Tibial nerve (tissue), 4 donors: Measurements from ENCODE around the gene IL26. TPM values are rescaled to one million over a fixed set of nuclear protein-coding genes. Genes with fewer than 3 reads are reported as not detected.

ENCODE experiments used
- DNase-seq, 2 donors: peaks; one replicate each; pipeline ENCODE4 v3.0.0-alpha.2; 2019; ENCODE audit warnings: low spot score in 2 of 2
- H3K27ac ChIP-seq, 4 donors: fragments of 200-600 bp; sonication (generic) in 3 of 4; one replicate each; pipeline ENCODE4 v1.5.1; 2017 to 2019; ENCODE audit warnings: mild to moderate bottlenecking in 1 of 4
- H3K27me3 ChIP-seq, 2 donors: fragments of 200-600 bp; sonication (generic) in 1 of 2; one replicate each; pipeline versions ENCODE4 v1.5.1 to v1.6.0; 2017 to 2019
- H3K36me3 ChIP-seq, 3 donors: fragments of 200-600 bp; sonication (generic); one replicate each; pipeline ENCODE4 v1.5.1; 2018 to 2019
- H3K4me1 ChIP-seq, 4 donors: fragments of 200-600 bp; sonication (generic) in 3 of 4; one replicate each; pipeline ENCODE4 v1.5.1; 2017 to 2019
- H3K4me3 ChIP-seq, 4 donors: fragments of 200-600 bp; sonication (generic) in 3 of 4; one replicate each; pipeline ENCODE4 v1.5.1; 2017 to 2019; ENCODE audit warnings: mild to moderate bottlenecking in 1 of 4, moderate library complexity in 1 of 4
- H3K9me3 ChIP-seq, 4 donors: fragments of 200-600 bp; sonication (generic) in 3 of 4; one replicate each; pipeline ENCODE4 v1.5.1; 2017 to 2019
- CTCF ChIP-seq, 5 experiments: fragments of 200-600 bp in 3 of 5; fragments of 450-650 bp in 2 of 5; sonication (generic) in 3 of 5; IDR thresholded peaks; one replicate each; pipeline ENCODE4 v1.5.1; 2016 to 2019; ENCODE audit warnings: antibody characterized with exemption in 5 of 5, mild to moderate bottlenecking in 3 of 5, moderate library complexity in 2 of 5
- EP300 ChIP-seq, 2 donors: sonication (generic); formaldehyde crosslinking; IDR thresholded peaks; one replicate each; pipeline ENCODE4 v1.6.1; 2017; ENCODE audit warnings: antibody characterized with exemption in 2 of 2, mild to moderate bottlenecking in 1 of 2
- POLR2A ChIP-seq, 2 donors: fragments of 450-650 bp; IDR thresholded peaks; one replicate each; pipeline ENCODE4 v1.6.1; 2017; ENCODE audit warnings: antibody characterized with exemption in 2 of 2, mild to moderate bottlenecking in 2 of 2, moderate library complexity in 2 of 2
- WGBS, 2 donors: methylation state at CpG; one replicate each; pipeline ENCODE4 v1.1.5; 2018; 5-methylcytosine and 5-hydroxymethylcytosine counted together
- total RNA-seq, 4 donors: library from RNA; depleted of rRNA; stranded (reverse); fragments of >200 nt; gene quantifications; one replicate each; pipeline ENCODE4 v1.1.0, GENCODE V29; 2016

Gene IL26
- total RNA-seq, 4 donors from 2014 or later: not detected

- Histone ChIP-seq H3K4me1 (no peaks in the 10 kb centered on the region), H3K9me3 (no peaks in the 10 kb centered on the region), H3K27ac (no peak overlapping the region), H3K27me3 (no peaks in the 10 kb centered on the region), H3K4me3 (no peak overlapping the region), H3K36me3 (no peaks in the 10 kb centered on the region)
- no peak for DNase-seq
- WGBS, 2 donors: 68 to 75% methylated on average over 2 of the region's 2 CpGs
- no peak for TF ChIP-seq CTCF (IDR thresholded peaks at IDR 0.05)
- no peak for TF ChIP-seq POLR2A (IDR thresholded peaks at IDR 0.05)
- no peak for TF ChIP-seq EP300 (IDR thresholded peaks at IDR 0.05)
Observed at GRCh38 chr12:68170726-68171125, 54.9 kb downstream of the IL26 start.

GRCh38 chr12:68169213-68169889 lies 56.3 kb downstream of the IL26 start:
- WGBS, 2 donors: 92 to 95% methylated on average over 1 of the region's 1 CpG
- TF ChIP-seq EP300 (IDR thresholded peaks at IDR 0.05) (no peak), POLR2A (IDR thresholded peaks at IDR 0.05) (no peak)
- no peaks in the 10 kb centered on the region for H3K4me1 ChIP-seq
- no peak overlapping the region for H3K4me3 ChIP-seq
- DNase-seq: no peak
- no peaks in the 10 kb centered on the region for H3K36me3 ChIP-seq
- H3K27me3 ChIP-seq: no peaks in the 10 kb centered on the region
- H3K9me3 ChIP-seq: no peaks in the 10 kb centered on the region
- no peak overlapping the region for H3K27ac ChIP-seq

GRCh38 chr12:68166317-68166831 lies 59.2 kb downstream of the IL26 start:
- no peak overlapping the region for H3K4me3 ChIP-seq
- H3K4me1 ChIP-seq: no peaks in the 10 kb centered on the region
- H3K27me3 ChIP-seq: no peaks in the 10 kb centered on the region
- DNase-seq: no peak
- H3K36me3 ChIP-seq: no peaks in the 10 kb centered on the region
- TF ChIP-seq POLR2A (IDR thresholded peaks at IDR 0.05) (no peak), EP300 (IDR thresholded peaks at IDR 0.05) (no peak), CTCF (IDR thresholded peaks at IDR 0.05) (no peak)
- H3K27ac ChIP-seq: no peak overlapping the region
- WGBS, 2 donors: 68 to 81% methylated on average over 5 of the region's 5 CpGs
- no peaks in the 10 kb centered on the region for H3K9me3 ChIP-seq

- WGBS, 2 donors: 88 to 96% methylated on average over 4 of the region's 4 CpGs
- H3K4me1 ChIP-seq: no peaks in the 10 kb centered on the region
- TF ChIP-seq EP300 (IDR thresholded peaks at IDR 0.05): no peak
- H3K27me3 ChIP-seq: no peaks in the 10 kb centered on the region
- H3K27ac ChIP-seq: no peak overlapping the region
- H3K4me3 ChIP-seq: no peak overlapping the region
- no peaks in the 10 kb centered on the region for H3K9me3 ChIP-seq
- no peaks in the 10 kb centered on the region for H3K36me3 ChIP-seq
- DNase-seq: no peak
Observed at GRCh38 chr12:68163560-68164081, 62.0 kb downstream of the IL26 start.

GRCh38 chr12:68162374-68162773 lies 63.2 kb downstream of the IL26 start:
- H3K9me3 ChIP-seq: no peaks in the 10 kb centered on the region
- DNase-seq: no peak
- H3K4me1 ChIP-seq: no peaks in the 10 kb centered on the region
- no peaks in the 10 kb centered on the region for H3K36me3 ChIP-seq
- no peaks in the 10 kb centered on the region for H3K27me3 ChIP-seq
- no peak overlapping the region for H3K27ac ChIP-seq
- WGBS, 2 donors: 75 to 83% methylated on average over 2 of the region's 2 CpGs
- H3K4me3 ChIP-seq: no peak overlapping the region
- no peak for TF ChIP-seq EP300 (IDR thresholded peaks at IDR 0.05)
- TF ChIP-seq CTCF (IDR thresholded peaks at IDR 0.05): no peak
- no peak for TF ChIP-seq POLR2A (IDR thresholded peaks at IDR 0.05)

- Histone ChIP-seq H3K27me3 (no peaks in the 10 kb centered on the region), H3K9me3 (no peaks in the 10 kb centered on the region), H3K4me1 (no peaks in the 10 kb centered on the region), H3K27ac (no peak within 1 kb of the TSS), H3K36me3 (no peaks in the 10 kb centered on the region), H3K4me3 (no peak within 1 kb of the TSS)
- no peak for DNase-seq
- 75 to 82% methylated on average over 5 of the region's 5 CpGs for WGBS, 2 donors
- TF ChIP-seq EP300 (IDR thresholded peaks at IDR 0.05): no peak
- no peak for TF ChIP-seq CTCF (IDR thresholded peaks at IDR 0.05)
- TF ChIP-seq POLR2A (IDR thresholded peaks at IDR 0.05): no peak
Observed at GRCh38 chr12:68159681-68160304, 65.8 kb downstream of the IL26 start, which contains the start of gene IFNG. Gene IFNG (minus strand): TSS chr12:68159740. CDS start chr12:68159615, 125 bp downstream.
